ENCODE measurements around the gene USP47.

GRCh38 chr11:12005476-12005875, 163.7 kb downstream of the USP47 start:
- TF ChIP-seq SIN3B (IDR thresholded peaks at IDR 0.05; ENCODE audit: low read depth) (no peak), TBL1XR1 (IDR thresholded peaks at IDR 0.05; ENCODE audit: low read length in 2 of 2) (no peak), ZNF57 (CRISPR knock-in tag; IDR thresholded peaks at IDR 0.05) (no peak)
